Panc1 (cell line): ENCODE measurements around the gene IGF1.

Experiments used
- POLR2AphosphoS5 ChIP-seq: IDR thresholded peaks from 2 replicates; pipeline ENCODE4 v1.6.1; 2012; ENCODE audit warnings: mild to moderate bottlenecking, low read depth, low read length, moderate library complexity
- SIN3A ChIP-seq: IDR thresholded peaks from 2 replicates; pipeline ENCODE4 v1.6.1; 2012; ENCODE audit warnings: low read depth, mild to moderate bottlenecking, low read length, moderate library complexity, borderline replicate concordance; ENCODE audit not compliant: insufficient read depth
- TF ChIP-seq, protein P1 (sequence below): fragments of 450-650 bp; IDR thresholded peaks from 2 replicates; pipeline ENCODE4 v1.5.1; 2017; ENCODE audit warnings: mild to moderate bottlenecking

DNA sequence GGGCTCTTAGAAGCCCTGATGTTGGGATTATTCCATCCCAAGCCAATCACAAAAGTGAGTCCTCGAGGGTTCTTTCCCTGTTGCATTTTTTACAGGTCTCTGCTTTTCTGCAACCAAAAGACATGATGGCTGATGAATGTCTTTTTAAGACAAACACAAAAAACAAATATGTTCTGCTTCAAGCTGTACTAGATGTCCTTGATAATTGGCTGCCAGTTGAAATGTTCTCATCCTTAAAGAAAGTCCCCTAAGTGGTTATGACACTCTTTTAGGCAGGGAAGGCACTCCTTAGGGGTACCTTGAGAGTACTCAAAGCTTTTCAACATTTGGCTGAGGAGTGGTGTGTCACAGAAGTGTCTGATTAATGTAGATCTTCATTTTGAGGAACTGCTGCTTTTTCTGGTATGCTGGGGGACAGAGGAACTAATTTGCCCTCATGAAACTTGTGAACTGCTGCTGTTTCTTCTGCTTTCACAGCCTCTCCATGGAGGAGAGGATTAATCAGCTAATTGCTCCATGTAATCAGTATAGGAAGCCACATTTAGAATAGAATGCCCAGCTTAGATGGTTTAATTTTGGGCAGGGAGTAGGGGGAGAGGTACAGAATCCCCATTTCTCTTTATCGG, 22.8 kb upstream of the IGF1 start:
- TF ChIP-seq, protein P1, sequence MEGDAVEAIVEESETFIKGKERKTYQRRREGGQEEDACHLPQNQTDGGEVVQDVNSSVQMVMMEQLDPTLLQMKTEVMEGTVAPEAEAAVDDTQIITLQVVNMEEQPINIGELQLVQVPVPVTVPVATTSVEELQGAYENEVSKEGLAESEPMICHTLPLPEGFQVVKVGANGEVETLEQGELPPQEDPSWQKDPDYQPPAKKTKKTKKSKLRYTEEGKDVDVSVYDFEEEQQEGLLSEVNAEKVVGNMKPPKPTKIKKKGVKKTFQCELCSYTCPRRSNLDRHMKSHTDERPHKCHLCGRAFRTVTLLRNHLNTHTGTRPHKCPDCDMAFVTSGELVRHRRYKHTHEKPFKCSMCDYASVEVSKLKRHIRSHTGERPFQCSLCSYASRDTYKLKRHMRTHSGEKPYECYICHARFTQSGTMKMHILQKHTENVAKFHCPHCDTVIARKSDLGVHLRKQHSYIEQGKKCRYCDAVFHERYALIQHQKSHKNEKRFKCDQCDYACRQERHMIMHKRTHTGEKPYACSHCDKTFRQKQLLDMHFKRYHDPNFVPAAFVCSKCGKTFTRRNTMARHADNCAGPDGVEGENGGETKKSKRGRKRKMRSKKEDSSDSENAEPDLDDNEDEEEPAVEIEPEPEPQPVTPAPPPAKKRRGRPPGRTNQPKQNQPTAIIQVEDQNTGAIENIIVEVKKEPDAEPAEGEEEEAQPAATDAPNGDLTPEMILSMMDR, result no peak
- TF ChIP-seq POLR2AphosphoS5 (no peak), SIN3A (no peak)
